Adrenal gland (tissue), 5 donors: ENCODE data around the gene SVIL.

Source experiments
- POLR2A ChIP-seq, 2 donors: fragments of 450-650 bp; IDR thresholded peaks; one replicate each; pipeline ENCODE4 v1.6.1; 2017; ENCODE audit warnings: antibody characterized with exemption in 2 of 2, mild to moderate bottlenecking in 2 of 2, moderate library complexity in 1 of 2
- TF ChIP-seq, protein P1 (sequence below), 6 experiments: fragments of 450-650 bp in 4 of 6; fragments of 200-600 bp in 2 of 6; sonication (generic) in 1 of 6; IDR thresholded peaks; 1 replicate in 5 of 6; 2 replicates in 1 of 6; pipeline versions ENCODE4 v1.5.1 to v1.8.0; 2016 to 2021; ENCODE audit warnings: antibody characterized with exemption in 6 of 6, mild to moderate bottlenecking in 2 of 6, moderate library complexity in 1 of 6
- donor health status: DM: no; HTN: no; CAD: no.

DNA sequence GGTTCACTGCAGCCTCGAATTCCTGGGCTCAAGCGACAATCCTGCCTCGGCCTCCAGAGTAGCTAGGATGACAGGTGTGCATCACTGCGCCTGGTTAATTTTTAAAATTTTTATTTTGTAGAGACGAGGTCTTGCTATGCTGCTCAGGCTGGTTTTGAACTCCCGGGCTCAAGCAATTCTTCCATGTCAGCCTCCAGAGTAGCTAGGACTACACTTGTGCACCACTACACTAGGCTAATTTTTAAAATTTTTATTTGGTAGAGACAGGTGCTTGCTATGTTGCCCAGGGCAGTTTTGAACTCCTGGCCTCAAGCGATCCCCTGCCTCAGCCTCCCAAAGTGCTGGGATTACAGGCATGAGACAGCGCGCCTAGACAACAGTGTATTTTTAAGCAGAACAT is 120.5 kb downstream of the SVIL start:
- TF ChIP-seq POLR2A (IDR thresholded peaks at IDR 0.05) = no peak
- TF ChIP-seq, protein P1, sequence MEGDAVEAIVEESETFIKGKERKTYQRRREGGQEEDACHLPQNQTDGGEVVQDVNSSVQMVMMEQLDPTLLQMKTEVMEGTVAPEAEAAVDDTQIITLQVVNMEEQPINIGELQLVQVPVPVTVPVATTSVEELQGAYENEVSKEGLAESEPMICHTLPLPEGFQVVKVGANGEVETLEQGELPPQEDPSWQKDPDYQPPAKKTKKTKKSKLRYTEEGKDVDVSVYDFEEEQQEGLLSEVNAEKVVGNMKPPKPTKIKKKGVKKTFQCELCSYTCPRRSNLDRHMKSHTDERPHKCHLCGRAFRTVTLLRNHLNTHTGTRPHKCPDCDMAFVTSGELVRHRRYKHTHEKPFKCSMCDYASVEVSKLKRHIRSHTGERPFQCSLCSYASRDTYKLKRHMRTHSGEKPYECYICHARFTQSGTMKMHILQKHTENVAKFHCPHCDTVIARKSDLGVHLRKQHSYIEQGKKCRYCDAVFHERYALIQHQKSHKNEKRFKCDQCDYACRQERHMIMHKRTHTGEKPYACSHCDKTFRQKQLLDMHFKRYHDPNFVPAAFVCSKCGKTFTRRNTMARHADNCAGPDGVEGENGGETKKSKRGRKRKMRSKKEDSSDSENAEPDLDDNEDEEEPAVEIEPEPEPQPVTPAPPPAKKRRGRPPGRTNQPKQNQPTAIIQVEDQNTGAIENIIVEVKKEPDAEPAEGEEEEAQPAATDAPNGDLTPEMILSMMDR (IDR thresholded peaks at IDR 0.05) = no peak
